Psoas muscle (tissue), 8 donors: ENCODE measurements around the gene DDX27. TPM values are rescaled to one million over a fixed set of nuclear protein-coding genes. Genes with fewer than 3 reads are reported as not detected.
A peak's percentile ranks its signal among the peaks of the same experiment; 100 is the strongest.

Source experiments
- ATAC-seq, 4 donors: fragments of 200-7000 bp; cut with Tn5 transposase; one replicate each; pipeline ENCODE4 v1.9.1; 2020; ENCODE audit warnings: moderate library complexity in 3 of 4, mild to moderate bottlenecking in 2 of 4
- DNase-seq, 2 donors: peaks; one replicate each; pipeline ENCODE4 v3.0.0-alpha.2; 2020
- H3K27ac ChIP-seq: fragments of 200-600 bp; one replicate; pipeline ENCODE4 v1.8.0; 2022
- H3K27me3 ChIP-seq, 3 donors: fragments of 200-600 bp in 1 of 3; one replicate each; pipeline versions ENCODE4 v1.6.1 to v1.8.0; 2013 to 2022; ENCODE audit warnings: low read length in 2 of 3, mild to moderate bottlenecking in 2 of 3, moderate library complexity in 1 of 3; ENCODE audit not compliant: insufficient read depth in 3 of 3
- H3K36me3 ChIP-seq, 2 donors: fragments of 200-600 bp in 1 of 2; one replicate each; pipeline versions ENCODE4 v1.6.1 to v1.8.0; 2013 to 2022; ENCODE audit warnings: low read depth in 1 of 2, mild to moderate bottlenecking in 1 of 2, moderate library complexity in 1 of 2; ENCODE audit not compliant: insufficient read depth in 1 of 2
- H3K4me1 ChIP-seq: fragments of 200-600 bp; one replicate; pipeline ENCODE4 v1.8.0; 2022
- H3K4me3 ChIP-seq: fragments of 200-600 bp; one replicate; pipeline ENCODE4 v1.8.0; 2022; ENCODE audit warnings: mild to moderate bottlenecking
- H3K9me3 ChIP-seq: fragments of 200-600 bp; one replicate; pipeline ENCODE4 v1.8.0; 2022
- CTCF ChIP-seq: fragments of 200-600 bp; IDR thresholded peaks from one replicate; pipeline ENCODE4 v1.8.0; 2022; ENCODE audit warnings: antibody characterized with exemption
- WGBS, 3 donors: extraction: QIAGEN DNeasy Blood & Tissue Kit; methylation state at CpG; one replicate each; pipeline versions ENCODE4 v1.1.6 to v1.1.7; 2013; 5-methylcytosine and 5-hydroxymethylcytosine counted together
- intact Hi-C, 2 donors: fragments of 100-400 bp; cut with DNase I; formaldehyde crosslinking; loops; one replicate each; pipeline versions ENCODE4 v1.11.0 to v1.14.2; 2022
- polyA plus RNA-seq, 3 donors: library from polyadenylated mRNA; stranded (reverse); fragments of 200-250 nt; gene quantifications; one replicate each; pipeline ENCODE4 v1.2.3, GENCODE V29; 2013
- total RNA-seq, 4 donors: library from RNA; stranded (reverse); fragmentation: NEBNext Ultra II Directional in 2 of 4; extraction: Animal tissue kit (Norgen Biotek cat#: 25700) in 2 of 4; gene quantifications; one replicate each; pipeline versions ENCODE4 v1.2.1 to v1.2.4, GENCODE V29; 2021 to 2023
- donor health status: healthy with polysubstance abuse.
- donor health status: DM: no; HTN: no; CAD: no; lungs with moderate emphysema.
- donor health status: Bipolar disorder and iron deficiency.
- donor health status: healthy.
- donor health status: DM: yes; HTN: yes; CAD: no.
- donor health status: DM: no; HTN: no; CAD: no.
- donor health status: DM: no; HTN: no; CAD: no.
- donor health status: DM: yes; HTN: yes; CAD: no.

The DDX27 gene
- total and polyA plus RNA-seq, 7 donors, result 19.4 to 62.9 (median 30.5) TPM

GRCh38 chr20:49172413-49172812 lies 46.8 kb upstream of the DDX27 start:
- Histone ChIP-seq H3K4me3 (no peak overlapping the region), H3K4me1 (peaks cover 20% of the 10 kb centered on the region), H3K27ac (no peak overlapping the region), H3K27me3 (no peaks in the 10 kb centered on the region), H3K9me3 (no peaks in the 10 kb centered on the region), H3K36me3 (peaks cover 0 to 25% of the 10 kb centered on the region in 2 donors)
- DNase-seq (no peak), ATAC-seq (no peak)
- TF ChIP-seq CTCF, result no peak
- intact Hi-C loops, result no loop called here
- WGBS, 3 donors, result 22 to 46% (median 24%) methylated on average over 1 of the region's 1 CpG

DNA sequence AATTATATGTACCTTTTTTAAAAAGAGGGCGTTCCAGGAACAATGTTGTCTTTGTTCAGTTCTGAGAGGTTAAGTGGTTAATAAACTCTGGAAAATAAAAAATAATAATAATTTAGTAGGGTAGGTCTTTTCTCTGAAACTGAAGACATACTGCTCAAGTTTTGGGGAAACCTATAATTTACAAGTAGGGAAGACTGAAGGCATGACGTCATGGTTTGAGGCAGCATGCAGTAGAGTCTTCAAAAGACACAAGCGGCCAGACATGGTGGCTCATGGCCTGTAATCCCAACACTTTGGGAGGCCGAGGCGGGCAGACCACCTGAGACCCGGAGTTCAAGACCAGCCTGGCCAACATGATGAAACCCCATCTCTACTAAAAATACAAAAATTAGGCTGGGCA lies 45.0 kb upstream of the DDX27 start:
- Histone ChIP-seq H3K36me3 (peaks cover 3 to 37% of the 10 kb centered on the region in 2 donors), H3K9me3 (no peaks in the 10 kb centered on the region), H3K27me3 (no peaks in the 10 kb centered on the region), H3K4me1 (peaks cover 8% of the 10 kb centered on the region), H3K27ac (no peak overlapping the region), H3K4me3 (no peak overlapping the region)
- intact Hi-C loops, result no loop called here
- WGBS, 3 donors, result 92 to 95% (median 94%) methylated on average over 6 of the region's 6 CpGs
- ATAC-seq (no peak), DNase-seq (no peak)
- TF ChIP-seq CTCF, result no peak

DNA sequence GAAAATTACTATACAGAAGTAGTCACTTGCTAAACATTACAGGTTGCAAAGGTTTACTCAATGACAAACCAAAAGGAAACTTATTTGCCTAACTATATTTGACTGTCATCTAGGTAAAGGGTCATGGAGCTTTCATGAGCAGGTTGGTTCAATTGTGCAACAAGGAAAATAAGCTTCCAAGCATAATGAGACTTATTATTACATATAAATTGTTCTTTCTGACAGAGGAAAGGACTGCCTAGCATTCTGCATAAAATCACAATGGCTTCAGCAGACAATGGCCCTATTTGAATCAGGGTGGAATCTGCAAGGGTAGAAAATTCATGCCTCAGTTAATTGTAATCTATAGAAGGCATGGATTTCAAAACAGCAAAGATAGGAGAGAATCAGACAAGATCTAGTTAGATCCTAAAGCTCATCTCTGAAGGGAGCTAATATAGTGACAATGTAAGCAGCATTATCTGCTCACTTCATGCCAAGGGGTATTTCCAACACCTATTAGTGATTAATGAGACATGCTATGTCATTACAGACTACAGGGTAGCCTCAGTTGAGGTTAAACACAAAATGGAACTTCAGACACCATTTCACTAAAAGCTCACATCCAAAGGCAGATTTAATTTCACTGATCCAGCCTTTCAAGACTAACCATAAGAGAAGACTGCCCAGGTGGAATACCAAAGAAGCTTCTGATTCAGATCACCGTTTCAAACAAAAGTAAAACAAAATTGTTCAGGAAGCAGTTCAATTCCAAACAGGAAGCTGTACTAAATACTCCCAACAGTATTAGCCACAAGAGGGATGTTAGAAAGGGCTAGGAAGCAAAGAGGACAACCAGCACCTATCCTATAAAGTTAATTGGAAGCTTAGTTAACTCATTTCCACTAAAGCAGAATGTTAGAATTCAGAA lies 39.6 kb upstream of the DDX27 start:
- peak overlapping the region; percentile 25 for H3K27ac ChIP-seq
- ATAC-seq, result peak in 2 of 4 donors; percentile 43 to 48
- 4 to 27% (median 8%) methylated on average over 1 of the region's 1 CpG for WGBS, 3 donors

GRCh38 chr20:49181265-49181877 lies 37.8 kb upstream of the DDX27 start:
- Histone ChIP-seq H3K4me1 (peaks cover 49% of the 10 kb centered on the region), H3K4me3 (no peak overlapping the region), H3K27ac (no peak overlapping the region), H3K9me3 (no peaks in the 10 kb centered on the region), H3K36me3 (peaks cover 3 to 15% of the 10 kb centered on the region in 2 donors), H3K27me3 (no peaks in the 10 kb centered on the region)
- no peak for TF ChIP-seq CTCF
- no peak for ATAC-seq
- no peak for DNase-seq
- intact Hi-C loops, result no loop called here
- WGBS, 3 donors, result 73 to 87% (median 80%) methylated on average over 8 of the region's 8 CpGs

More for the DNA sequence above, 39.6 kb upstream of the DDX27 start:
- peaks cover 3 to 15% of the 10 kb centered on the region in 2 donors for H3K36me3 ChIP-seq
- H3K4me3 ChIP-seq, result no peak overlapping the region
- TF ChIP-seq CTCF, result no peak
- intact Hi-C loops, result no loop called here
- peaks cover 32% of the 10 kb centered on the region for H3K4me1 ChIP-seq
- H3K9me3 ChIP-seq, result no peaks in the 10 kb centered on the region
- DNase-seq, result no peak
- H3K27me3 ChIP-seq, result no peaks in the 10 kb centered on the region
